OCI-LY1 (cell line): Measurements from ENCODE around the gene ST6GALNAC5.

Experiments
- H2AFZ ChIP-seq: fragments of 200-600 bp; sonication (generic), shearing (Covaris generic); 2 replicates; pipeline ENCODE4 v1.6.0; 2014; ENCODE audit warnings: antibody characterized with exemption, mild to moderate bottlenecking, low read length
- H3F3A ChIP-seq: fragments of 200-600 bp; sonication (generic), shearing (Covaris generic); 2 replicates; pipeline ENCODE4 v1.6.0; 2014; ENCODE audit warnings: mild to moderate bottlenecking, antibody characterized with exemption, low read length, moderate library complexity; ENCODE audit not compliant: insufficient read depth
- H3K27ac ChIP-seq: fragments of 200-600 bp; sonication (generic); 2 replicates; pipeline ENCODE4 v1.5.1; 2014; ENCODE audit warnings: low read length, mixed run types, mild to moderate bottlenecking, low read depth; ENCODE audit not compliant: poor library complexity, severe bottlenecking
- H3K27me3 ChIP-seq: fragments of 200-600 bp; sonication (generic); 2 replicates; pipeline ENCODE4 v1.6.0; 2014; ENCODE audit warnings: antibody characterized with exemption, mild to moderate bottlenecking, low read length, moderate library complexity; ENCODE audit not compliant: insufficient read depth
- H3K36me3 ChIP-seq: fragments of 200-600 bp; sonication (generic); 2 replicates; pipeline ENCODE4 v1.6.1; 2014; ENCODE audit warnings: mild to moderate bottlenecking, antibody characterized with exemption, low read length, moderate library complexity, mixed read lengths; ENCODE audit not compliant: insufficient read depth
- H3K4me1 ChIP-seq: fragments of 200-600 bp; sonication (generic); 2 replicates; pipeline ENCODE4 v1.5.1; 2014; ENCODE audit warnings: mild to moderate bottlenecking, low read length, moderate library complexity; ENCODE audit not compliant: insufficient read depth, severe bottlenecking
- H3K4me2 ChIP-seq: fragments of 200-600 bp; sonication (generic), shearing (Covaris generic); 2 replicates; pipeline ENCODE4 v1.6.1; 2014; ENCODE audit warnings: low read length
- H3K4me3 ChIP-seq: fragments of 200-600 bp; sonication (generic); 2 replicates; pipeline ENCODE4 v1.5.1; 2014; ENCODE audit warnings: low read length, low read depth, mild to moderate bottlenecking, mixed read lengths; ENCODE audit not compliant: poor library complexity, severe bottlenecking
- H3K79me2 ChIP-seq: fragments of 200-600 bp; shearing (Covaris generic); 2 replicates; pipeline ENCODE4 v1.6.1; 2016; ENCODE audit warnings: mixed run types, low read length, mixed read lengths; ENCODE audit not compliant: insufficient read depth
- H3K9ac ChIP-seq: fragments of 200-600 bp; sonication (generic), shearing (Covaris generic); 2 replicates; pipeline ENCODE4 v1.6.1; 2014; ENCODE audit warnings: mild to moderate bottlenecking, low read length, mixed read lengths
- H3K9me2 ChIP-seq: fragments of 200-600 bp; sonication (generic), shearing (Covaris generic); 2 replicates; pipeline ENCODE4 v1.6.1; 2014; ENCODE audit warnings: low read depth, mild to moderate bottlenecking, low read length, mixed read lengths
- H3K9me3 ChIP-seq: fragments of 200-600 bp; shearing (Covaris generic); 2 replicates; pipeline ENCODE4 v1.6.1; 2014; ENCODE audit warnings: low read length, mixed read lengths
- H4K20me1 ChIP-seq: fragments of 200-600 bp; sonication (generic), shearing (Covaris generic); 2 replicates; pipeline ENCODE4 v1.6.0; 2016; ENCODE audit warnings: mild to moderate bottlenecking, low read length; ENCODE audit not compliant: insufficient read depth
- CTCF ChIP-seq: fragments of 200-600 bp; sonication (generic), shearing (Covaris generic); IDR thresholded peaks from 2 replicates; pipeline ENCODE4 v1.5.1; 2017; ENCODE audit warnings: mild to moderate bottlenecking, antibody characterized with exemption, low read length, moderate library complexity, mixed read lengths
- EZH2 ChIP-seq: fragments of 200-600 bp; sonication (generic), shearing (Covaris generic); IDR thresholded peaks from 2 replicates; pipeline ENCODE4 v1.8.0; 2017; ENCODE audit warnings: borderline replicate concordance, mixed run types, mild to moderate bottlenecking, antibody characterized with exemption, low read length, moderate library complexity, mixed read lengths

The ST6GALNAC5 gene

DNA sequence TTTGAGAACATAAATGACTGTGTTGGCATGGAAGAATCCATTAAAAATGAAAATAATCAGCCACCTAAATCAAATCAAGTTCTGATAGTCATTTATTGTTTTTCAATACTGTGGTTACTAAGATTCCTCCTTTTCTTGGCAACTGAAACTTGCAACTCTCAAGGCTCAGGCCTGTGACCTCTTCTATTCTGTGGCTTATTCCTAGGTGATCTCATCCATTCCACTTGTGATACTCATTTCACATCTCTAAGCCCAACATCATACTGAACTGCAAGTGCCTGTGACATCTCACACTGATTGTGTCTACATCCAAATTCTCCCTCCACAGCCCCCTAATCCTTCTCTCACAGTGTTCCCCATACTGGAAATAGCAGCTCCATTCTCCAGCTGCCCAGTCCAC, 4.8 kb upstream of the ST6GALNAC5 start:
- no peak for TF ChIP-seq CTCF
- no peak for TF ChIP-seq EZH2
- H3K79me2 ChIP-seq = no peaks in the 10 kb centered on the region
- H3F3A ChIP-seq = no peaks in the 10 kb centered on the region
- H3K4me3 ChIP-seq = no peak overlapping the region
- H3K27me3 ChIP-seq = no peaks in the 10 kb centered on the region
- H3K9ac ChIP-seq = no peak overlapping the region
- H3K4me1 ChIP-seq = no peaks in the 10 kb centered on the region
- H2AFZ ChIP-seq = no peak overlapping the region
- H3K4me2 ChIP-seq = no peak overlapping the region
- no peak overlapping the region for H3K27ac ChIP-seq
- H3K9me2 ChIP-seq = no peaks in the 10 kb centered on the region
- H3K36me3 ChIP-seq = no peaks in the 10 kb centered on the region
- H3K9me3 ChIP-seq = no peaks in the 10 kb centered on the region
- H4K20me1 ChIP-seq = no peaks in the 10 kb centered on the region

DNA sequence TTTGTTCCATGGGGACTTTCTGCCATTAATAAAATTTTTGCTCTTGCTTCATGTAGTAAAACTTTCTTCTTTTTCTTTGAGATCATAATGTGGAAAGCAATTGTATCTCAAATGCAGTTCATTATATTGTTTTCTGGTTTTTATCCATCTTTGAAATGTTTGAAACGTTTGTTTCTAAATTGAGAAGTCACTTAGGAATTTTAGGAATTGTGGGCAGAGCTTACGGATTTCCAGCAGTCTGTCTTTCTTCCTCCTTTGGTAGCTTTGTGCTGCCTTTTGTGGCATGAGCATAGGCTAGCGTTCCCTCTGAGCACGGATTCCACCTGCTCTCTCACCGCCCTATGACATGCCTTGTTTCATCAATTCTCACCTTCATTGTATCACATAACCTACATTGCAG, 2.9 kb upstream of the ST6GALNAC5 start:
- H2AFZ ChIP-seq = no peak overlapping the region
- H3K9me3 ChIP-seq = no peaks in the 10 kb centered on the region
- no peak overlapping the region for H3K9ac ChIP-seq
- no peak overlapping the region for H3K4me3 ChIP-seq
- no peak for TF ChIP-seq EZH2
- no peak for TF ChIP-seq CTCF
- H4K20me1 ChIP-seq = no peaks in the 10 kb centered on the region
- no peaks in the 10 kb centered on the region for H3F3A ChIP-seq
- no peaks in the 10 kb centered on the region for H3K36me3 ChIP-seq
- H3K27me3 ChIP-seq = no peaks in the 10 kb centered on the region
- H3K9me2 ChIP-seq = no peaks in the 10 kb centered on the region
- H3K27ac ChIP-seq = no peak overlapping the region
- H3K4me2 ChIP-seq = no peak overlapping the region
- no peaks in the 10 kb centered on the region for H3K4me1 ChIP-seq
- H3K79me2 ChIP-seq = no peaks in the 10 kb centered on the region

- Histone ChIP-seq H3K9ac (no peak overlapping the region), H4K20me1 (no peaks in the 10 kb centered on the region), H3K79me2 (no peaks in the 10 kb centered on the region), H2AFZ (no peak overlapping the region), H3K9me3 (no peaks in the 10 kb centered on the region), H3F3A (no peaks in the 10 kb centered on the region), H3K4me3 (no peak overlapping the region), H3K27me3 (no peaks in the 10 kb centered on the region), H3K4me1 (no peaks in the 10 kb centered on the region), H3K27ac (no peak overlapping the region), H3K4me2 (no peak overlapping the region), H3K9me2 (no peaks in the 10 kb centered on the region), H3K36me3 (no peaks in the 10 kb centered on the region)
- TF ChIP-seq EZH2 (no peak), CTCF (no peak)
Observed at GRCh38 chr1:76865696-76866286, 1.5 kb upstream of the ST6GALNAC5 start.
